Neural cell (in vitro differentiated cells): Measurements from ENCODE around the gene LRRC61. TPM values are rescaled to one million over a fixed set of nuclear protein-coding genes. Genes with fewer than 3 reads are reported as not detected.

Source experiments
- H2AFZ ChIP-seq: fragments of 200-600, 300-800 bp; sonication (generic), shearing (Covaris generic); 2 replicates; pipeline ENCODE4 v1.6.0; 2014; ENCODE audit warnings: low read depth, mild to moderate bottlenecking, antibody characterized with exemption, low read length, moderate library complexity
- H3F3A ChIP-seq: fragments of 200-600 bp; shearing (Covaris generic); 2 replicates; pipeline ENCODE4 v1.6.1; 2016; ENCODE audit warnings: mild to moderate bottlenecking, moderate library complexity, mixed read lengths, antibody characterized with exemption, low read length; ENCODE audit not compliant: insufficient read depth, poor library complexity, severe bottlenecking
- H3K27ac ChIP-seq: fragments of 200-600, 300-800 bp; sonication (generic), shearing (Covaris generic); 2 replicates; pipeline ENCODE4 v1.5.1; 2014; ENCODE audit warnings: mild to moderate bottlenecking, low read length, moderate library complexity
- H3K27me3 ChIP-seq: fragments of 300-800, 200-600 bp; sonication (generic), shearing (Covaris generic); 2 replicates; pipeline ENCODE4 v1.6.0; 2014; ENCODE audit warnings: mild to moderate bottlenecking, low read depth, low read length, moderate library complexity; ENCODE audit not compliant: insufficient read depth
- H3K36me3 ChIP-seq: fragments of 300-800, 200-600 bp; sonication (generic), shearing (Covaris generic); 2 replicates; pipeline ENCODE4 v1.5.1; 2014; ENCODE audit warnings: mild to moderate bottlenecking, antibody characterized with exemption, low read length, moderate library complexity; ENCODE audit not compliant: insufficient read depth
- H3K4me2 ChIP-seq: fragments of 300-800, 200-600 bp; sonication (generic), shearing (Covaris generic); 2 replicates; pipeline ENCODE4 v1.6.0; 2014; ENCODE audit warnings: mild to moderate bottlenecking, low read length
- H3K4me3 ChIP-seq: fragments of 300-800, 200-600 bp; sonication (generic), shearing (Covaris generic); 2 replicates; pipeline ENCODE4 v1.5.1; 2014; ENCODE audit warnings: mild to moderate bottlenecking, low read length, moderate library complexity
- H3K79me2 ChIP-seq: fragments of 200-600 bp; shearing (Covaris generic); replicated peaks from 2 replicates; pipeline ENCODE4 v1.6.0; 2014; ENCODE audit warnings: mild to moderate bottlenecking, low read length, moderate library complexity; ENCODE audit not compliant: insufficient read depth
- H3K9ac ChIP-seq: fragments of 300-800, 200-600 bp; sonication (generic), shearing (Covaris generic); 2 replicates; pipeline ENCODE4 v1.6.1; 2016; ENCODE audit warnings: mild to moderate bottlenecking, low read length, mixed read lengths
- H3K9me2 ChIP-seq: fragments of 200-600 bp; shearing (Covaris generic); 2 replicates; pipeline ENCODE4 v1.6.1; 2016; ENCODE audit warnings: mild to moderate bottlenecking, low read length, mixed read lengths; ENCODE audit not compliant: insufficient read depth
- H3K9me3 ChIP-seq: fragments of 200-600, 300-800 bp; sonication (generic), shearing (Covaris generic); 2 replicates; pipeline ENCODE4 v1.6.1; 2016; ENCODE audit warnings: mild to moderate bottlenecking, mixed run types, low read length, moderate library complexity, mixed read lengths
- H4K20me1 ChIP-seq: fragments of 200-600 bp; shearing (Covaris generic); 2 replicates; pipeline ENCODE4 v1.6.1; 2016; ENCODE audit warnings: mild to moderate bottlenecking, mixed run types; ENCODE audit not compliant: insufficient read depth
- EP300 ChIP-seq: fragments of 450-650 bp; conservative IDR thresholded peaks from 2 replicates; pipeline ENCODE4 v1.6.1; 2014; ENCODE audit warnings: antibody characterized with exemption, mild to moderate bottlenecking, moderate library complexity; ENCODE audit not compliant: poor library complexity, severe bottlenecking
- EZH2 ChIP-seq: fragments of 200-600, 300-800 bp; shearing (Covaris generic), sonication (generic); IDR thresholded peaks from 2 replicates; pipeline ENCODE4 v1.6.1; 2014; ENCODE audit warnings: antibody characterized with exemption, low read length, borderline replicate concordance, mild to moderate bottlenecking; ENCODE audit not compliant: insufficient read depth, poor library complexity, severe bottlenecking
- MXI1 ChIP-seq: fragments of 450-650 bp; conservative IDR thresholded peaks from 2 replicates; pipeline ENCODE4 v1.6.1; 2014; ENCODE audit warnings: antibody characterized with exemption, mild to moderate bottlenecking; ENCODE audit not compliant: poor library complexity, severe bottlenecking
- POLR2AphosphoS5 ChIP-seq: IDR thresholded peaks from 2 replicates; pipeline ENCODE4 v1.6.1; 2012
- RAD21 ChIP-seq: fragments of 450-650 bp; conservative IDR thresholded peaks from 2 replicates; pipeline ENCODE4 v1.6.1; 2014; ENCODE audit warnings: antibody characterized with exemption, mild to moderate bottlenecking, moderate library complexity
- SMC3 ChIP-seq: fragments of 450-650 bp; conservative IDR thresholded peaks from 2 replicates; pipeline ENCODE4 v1.6.1; 2014; ENCODE audit warnings: antibody characterized with exemption, mild to moderate bottlenecking, moderate library complexity; ENCODE audit not compliant: poor library complexity
- TAF1 ChIP-seq: IDR thresholded peaks from 2 replicates; pipeline ENCODE4 v1.6.1; 2012; ENCODE audit warnings: low read depth
- polyA plus RNA-seq: library from polyadenylated mRNA; depleted of rRNA; stranded (reverse); fragments of >200 nt; gene quantifications from 2 replicates; pipeline ENCODE4 v1.2.3, GENCODE V29; 2014
- TF ChIP-seq, protein P1 (sequence below): fragments of 450-650 bp; IDR thresholded peaks from 2 replicates; pipeline ENCODE4 v1.5.1; 2014; ENCODE audit warnings: antibody characterized with exemption, mild to moderate bottlenecking, moderate library complexity; ENCODE audit not compliant: poor library complexity, severe bottlenecking
- TF ChIP-seq, protein P2 (sequence below): IDR thresholded peaks from 2 replicates; pipeline ENCODE4 v1.6.1; 2012; ENCODE audit warnings: borderline replicate concordance

The LRRC61 gene
- polyA plus RNA-seq, 1 donor from 2014 or later: 5.0 TPM

DNA sequence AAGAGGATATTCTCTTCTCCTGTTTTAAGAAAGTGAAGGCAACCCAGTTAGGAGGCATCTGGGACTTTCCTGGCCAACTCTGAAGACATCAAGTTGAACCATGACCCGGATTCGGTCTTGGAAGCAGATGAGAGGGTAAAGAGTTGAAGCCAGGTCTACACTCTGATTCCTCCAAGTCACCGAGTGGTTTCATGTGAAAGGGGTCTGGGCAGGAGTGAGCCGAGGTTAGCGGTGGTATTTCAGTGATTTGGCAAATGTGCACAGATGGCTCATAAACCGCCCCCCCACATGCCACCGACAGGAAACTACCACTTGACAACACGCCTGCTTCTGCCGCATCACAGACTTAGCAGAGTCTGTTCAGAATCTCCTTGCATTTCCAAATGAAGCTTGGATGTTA, 34.1 kb downstream of the LRRC61 start:
- TF ChIP-seq MXI1 (no peak), TAF1 (no peak), RAD21 (no peak), SMC3 (no peak), EP300 (no peak), POLR2AphosphoS5 (no peak), EZH2 (no peak)
- TF ChIP-seq, protein P1, sequence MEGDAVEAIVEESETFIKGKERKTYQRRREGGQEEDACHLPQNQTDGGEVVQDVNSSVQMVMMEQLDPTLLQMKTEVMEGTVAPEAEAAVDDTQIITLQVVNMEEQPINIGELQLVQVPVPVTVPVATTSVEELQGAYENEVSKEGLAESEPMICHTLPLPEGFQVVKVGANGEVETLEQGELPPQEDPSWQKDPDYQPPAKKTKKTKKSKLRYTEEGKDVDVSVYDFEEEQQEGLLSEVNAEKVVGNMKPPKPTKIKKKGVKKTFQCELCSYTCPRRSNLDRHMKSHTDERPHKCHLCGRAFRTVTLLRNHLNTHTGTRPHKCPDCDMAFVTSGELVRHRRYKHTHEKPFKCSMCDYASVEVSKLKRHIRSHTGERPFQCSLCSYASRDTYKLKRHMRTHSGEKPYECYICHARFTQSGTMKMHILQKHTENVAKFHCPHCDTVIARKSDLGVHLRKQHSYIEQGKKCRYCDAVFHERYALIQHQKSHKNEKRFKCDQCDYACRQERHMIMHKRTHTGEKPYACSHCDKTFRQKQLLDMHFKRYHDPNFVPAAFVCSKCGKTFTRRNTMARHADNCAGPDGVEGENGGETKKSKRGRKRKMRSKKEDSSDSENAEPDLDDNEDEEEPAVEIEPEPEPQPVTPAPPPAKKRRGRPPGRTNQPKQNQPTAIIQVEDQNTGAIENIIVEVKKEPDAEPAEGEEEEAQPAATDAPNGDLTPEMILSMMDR: no peak
- TF ChIP-seq, protein P2, sequence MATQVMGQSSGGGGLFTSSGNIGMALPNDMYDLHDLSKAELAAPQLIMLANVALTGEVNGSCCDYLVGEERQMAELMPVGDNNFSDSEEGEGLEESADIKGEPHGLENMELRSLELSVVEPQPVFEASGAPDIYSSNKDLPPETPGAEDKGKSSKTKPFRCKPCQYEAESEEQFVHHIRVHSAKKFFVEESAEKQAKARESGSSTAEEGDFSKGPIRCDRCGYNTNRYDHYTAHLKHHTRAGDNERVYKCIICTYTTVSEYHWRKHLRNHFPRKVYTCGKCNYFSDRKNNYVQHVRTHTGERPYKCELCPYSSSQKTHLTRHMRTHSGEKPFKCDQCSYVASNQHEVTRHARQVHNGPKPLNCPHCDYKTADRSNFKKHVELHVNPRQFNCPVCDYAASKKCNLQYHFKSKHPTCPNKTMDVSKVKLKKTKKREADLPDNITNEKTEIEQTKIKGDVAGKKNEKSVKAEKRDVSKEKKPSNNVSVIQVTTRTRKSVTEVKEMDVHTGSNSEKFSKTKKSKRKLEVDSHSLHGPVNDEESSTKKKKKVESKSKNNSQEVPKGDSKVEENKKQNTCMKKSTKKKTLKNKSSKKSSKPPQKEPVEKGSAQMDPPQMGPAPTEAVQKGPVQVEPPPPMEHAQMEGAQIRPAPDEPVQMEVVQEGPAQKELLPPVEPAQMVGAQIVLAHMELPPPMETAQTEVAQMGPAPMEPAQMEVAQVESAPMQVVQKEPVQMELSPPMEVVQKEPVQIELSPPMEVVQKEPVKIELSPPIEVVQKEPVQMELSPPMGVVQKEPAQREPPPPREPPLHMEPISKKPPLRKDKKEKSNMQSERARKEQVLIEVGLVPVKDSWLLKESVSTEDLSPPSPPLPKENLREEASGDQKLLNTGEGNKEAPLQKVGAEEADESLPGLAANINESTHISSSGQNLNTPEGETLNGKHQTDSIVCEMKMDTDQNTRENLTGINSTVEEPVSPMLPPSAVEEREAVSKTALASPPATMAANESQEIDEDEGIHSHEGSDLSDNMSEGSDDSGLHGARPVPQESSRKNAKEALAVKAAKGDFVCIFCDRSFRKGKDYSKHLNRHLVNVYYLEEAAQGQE: no peak
- no peaks in the 10 kb centered on the region for H3K27me3 ChIP-seq
- no peaks in the 10 kb centered on the region for H3F3A ChIP-seq
- no peaks in the 10 kb centered on the region for H3K9me2 ChIP-seq
- no peaks in the 10 kb centered on the region for H3K79me2 ChIP-seq
- no peak overlapping the region for H3K4me3 ChIP-seq
- H2AFZ ChIP-seq: no peak overlapping the region
- H3K4me2 ChIP-seq: no peak overlapping the region
- no peaks in the 10 kb centered on the region for H3K9me3 ChIP-seq
- H4K20me1 ChIP-seq: no peaks in the 10 kb centered on the region
- H3K9ac ChIP-seq: no peak overlapping the region
- H3K36me3 ChIP-seq: no peaks in the 10 kb centered on the region
- H3K27ac ChIP-seq: no peak overlapping the region

DNA sequence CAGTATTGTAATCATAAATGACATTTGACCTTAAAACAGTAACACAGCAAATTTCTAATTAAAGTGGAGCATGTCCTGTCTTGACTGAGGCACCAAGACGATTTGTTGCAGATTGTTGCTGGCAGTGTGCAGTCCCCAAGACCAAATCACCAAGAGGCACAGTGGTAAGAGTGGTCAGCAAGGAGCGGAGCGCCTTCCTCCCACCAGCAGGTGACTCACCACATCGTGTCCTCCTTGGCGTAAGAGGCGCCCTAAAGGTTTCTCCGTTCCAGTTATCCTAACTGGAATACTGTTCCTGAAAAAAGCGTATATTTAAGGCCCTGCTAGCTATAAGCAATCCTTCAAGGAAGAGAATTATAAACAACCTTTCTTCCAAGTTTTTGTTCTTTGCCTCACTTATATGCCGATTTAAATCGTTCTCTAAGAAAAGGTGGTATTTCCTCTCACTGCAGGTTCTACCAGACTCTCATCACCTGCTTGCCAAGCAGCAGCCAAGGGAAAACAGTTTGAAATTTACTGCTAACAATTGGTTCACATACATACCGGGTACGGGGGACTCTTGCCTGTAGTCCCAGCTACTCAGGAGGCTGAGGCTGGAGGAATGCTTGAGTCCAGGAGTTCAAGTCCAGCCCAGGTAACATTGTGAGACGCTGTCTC, 34.7 kb downstream of the LRRC61 start:
- no peak overlapping the region for H3K4me3 ChIP-seq
- H3K79me2 ChIP-seq: no peaks in the 10 kb centered on the region
- no peaks in the 10 kb centered on the region for H3K9me3 ChIP-seq
- H3K36me3 ChIP-seq: no peaks in the 10 kb centered on the region
- no peaks in the 10 kb centered on the region for H3K27me3 ChIP-seq
- no peaks in the 10 kb centered on the region for H4K20me1 ChIP-seq
- H3F3A ChIP-seq: no peaks in the 10 kb centered on the region
- H2AFZ ChIP-seq: no peak overlapping the region
- H3K4me2 ChIP-seq: no peak overlapping the region
- no peak overlapping the region for H3K9ac ChIP-seq
- H3K27ac ChIP-seq: no peak overlapping the region
- no peak for TF ChIP-seq EP300
- no peak for TF ChIP-seq MXI1
- TF ChIP-seq EZH2: no peak
- TF ChIP-seq RAD21: no peak
- TF ChIP-seq, protein P2: no peak
- no peak for TF ChIP-seq SMC3
- TF ChIP-seq TAF1: no peak
- no peak for TF ChIP-seq POLR2AphosphoS5
- TF ChIP-seq, protein P1: no peak
- no peaks in the 10 kb centered on the region for H3K9me2 ChIP-seq
